ENCODE data around the gene IRF9. TPM values are rescaled to one million over a fixed set of nuclear protein-coding genes. Genes with fewer than 3 reads are reported as not detected.

The IRF9 gene
- total and polyA plus RNA-seq, 2 of the 13 experiments (the other 11 are each of a cell fraction or from before 2014, with no cell fraction given), result 14.9 to 49.7 TPM

DNA sequence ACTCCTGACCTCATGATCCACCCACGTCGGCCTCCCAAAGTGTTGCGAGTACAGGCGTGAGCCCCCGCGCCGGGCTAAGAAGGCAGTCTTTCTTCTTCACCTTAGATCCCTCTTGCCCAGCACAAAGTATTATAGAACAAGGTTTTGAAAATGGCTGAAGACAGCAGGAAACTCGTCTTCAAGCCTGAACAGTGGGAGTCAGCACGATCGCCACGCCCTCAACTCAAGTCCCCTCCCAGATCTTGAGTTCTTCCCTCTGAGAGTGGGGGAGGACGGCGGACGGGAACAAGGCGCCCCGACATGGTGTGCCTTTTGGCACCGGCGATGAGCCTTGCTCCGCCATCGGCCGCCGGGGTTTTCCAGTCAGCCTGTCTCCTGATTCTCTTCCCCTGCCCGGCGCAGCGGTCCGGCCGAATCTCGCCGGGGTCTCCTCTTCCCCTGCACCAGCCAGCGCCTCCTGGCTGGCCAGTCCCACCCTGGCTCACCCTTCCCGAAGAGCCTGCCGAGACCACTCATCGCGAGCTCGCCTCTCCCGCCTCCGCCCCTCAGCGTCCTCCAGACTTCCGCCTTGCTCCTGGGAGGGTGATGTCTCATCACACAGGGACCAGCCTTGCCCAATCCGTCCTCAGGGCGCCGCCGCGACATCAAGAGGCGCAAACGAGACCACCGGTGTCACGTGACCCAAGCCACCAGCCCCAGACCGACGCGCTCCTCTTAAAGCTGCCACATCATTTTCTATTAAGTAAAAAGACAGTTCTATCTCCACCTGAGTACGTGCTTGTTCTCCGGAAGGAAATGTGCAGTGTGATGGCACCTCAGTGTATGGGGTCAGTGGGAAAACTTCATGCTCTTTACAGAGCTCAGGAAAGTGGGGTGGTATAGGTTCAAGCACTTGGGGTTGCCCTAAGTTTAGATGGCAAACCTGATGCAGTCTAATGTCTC, 52.1 kb downstream of the IRF9 start, which contains the start of gene CHMP4A (continued):
- TF ChIP-seq, protein P1, sequence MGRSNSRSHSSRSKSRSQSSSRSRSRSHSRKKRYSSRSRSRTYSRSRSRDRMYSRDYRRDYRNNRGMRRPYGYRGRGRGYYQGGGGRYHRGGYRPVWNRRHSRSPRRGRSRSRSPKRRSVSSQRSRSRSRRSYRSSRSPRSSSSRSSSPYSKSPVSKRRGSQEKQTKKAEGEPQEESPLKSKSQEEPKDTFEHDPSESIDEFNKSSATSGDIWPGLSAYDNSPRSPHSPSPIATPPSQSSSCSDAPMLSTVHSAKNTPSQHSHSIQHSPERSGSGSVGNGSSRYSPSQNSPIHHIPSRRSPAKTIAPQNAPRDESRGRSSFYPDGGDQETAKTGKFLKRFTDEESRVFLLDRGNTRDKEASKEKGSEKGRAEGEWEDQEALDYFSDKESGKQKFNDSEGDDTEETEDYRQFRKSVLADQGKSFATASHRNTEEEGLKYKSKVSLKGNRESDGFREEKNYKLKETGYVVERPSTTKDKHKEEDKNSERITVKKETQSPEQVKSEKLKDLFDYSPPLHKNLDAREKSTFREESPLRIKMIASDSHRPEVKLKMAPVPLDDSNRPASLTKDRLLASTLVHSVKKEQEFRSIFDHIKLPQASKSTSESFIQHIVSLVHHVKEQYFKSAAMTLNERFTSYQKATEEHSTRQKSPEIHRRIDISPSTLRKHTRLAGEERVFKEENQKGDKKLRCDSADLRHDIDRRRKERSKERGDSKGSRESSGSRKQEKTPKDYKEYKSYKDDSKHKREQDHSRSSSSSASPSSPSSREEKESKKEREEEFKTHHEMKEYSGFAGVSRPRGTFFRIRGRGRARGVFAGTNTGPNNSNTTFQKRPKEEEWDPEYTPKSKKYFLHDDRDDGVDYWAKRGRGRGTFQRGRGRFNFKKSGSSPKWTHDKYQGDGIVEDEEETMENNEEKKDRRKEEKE (IDR thresholded peaks at IDR 0.05), result no peak
- TF ChIP-seq, protein P2, sequence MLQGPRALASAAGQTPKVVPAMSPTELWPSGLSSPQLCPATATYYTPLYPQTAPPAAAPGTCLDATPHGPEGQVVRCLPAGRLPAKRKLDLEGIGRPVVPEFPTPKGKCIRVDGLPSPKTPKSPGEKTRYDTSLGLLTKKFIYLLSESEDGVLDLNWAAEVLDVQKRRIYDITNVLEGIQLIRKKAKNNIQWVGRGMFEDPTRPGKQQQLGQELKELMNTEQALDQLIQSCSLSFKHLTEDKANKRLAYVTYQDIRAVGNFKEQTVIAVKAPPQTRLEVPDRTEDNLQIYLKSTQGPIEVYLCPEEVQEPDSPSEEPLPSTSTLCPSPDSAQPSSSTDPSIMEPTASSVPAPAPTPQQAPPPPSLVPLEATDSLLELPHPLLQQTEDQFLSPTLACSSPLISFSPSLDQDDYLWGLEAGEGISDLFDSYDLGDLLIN (CRISPR knock-in tag; IDR thresholded peaks at IDR 0.05; ENCODE audit: borderline replicate concordance), result peak; percentile 99
- TF ChIP-seq, protein P3, sequence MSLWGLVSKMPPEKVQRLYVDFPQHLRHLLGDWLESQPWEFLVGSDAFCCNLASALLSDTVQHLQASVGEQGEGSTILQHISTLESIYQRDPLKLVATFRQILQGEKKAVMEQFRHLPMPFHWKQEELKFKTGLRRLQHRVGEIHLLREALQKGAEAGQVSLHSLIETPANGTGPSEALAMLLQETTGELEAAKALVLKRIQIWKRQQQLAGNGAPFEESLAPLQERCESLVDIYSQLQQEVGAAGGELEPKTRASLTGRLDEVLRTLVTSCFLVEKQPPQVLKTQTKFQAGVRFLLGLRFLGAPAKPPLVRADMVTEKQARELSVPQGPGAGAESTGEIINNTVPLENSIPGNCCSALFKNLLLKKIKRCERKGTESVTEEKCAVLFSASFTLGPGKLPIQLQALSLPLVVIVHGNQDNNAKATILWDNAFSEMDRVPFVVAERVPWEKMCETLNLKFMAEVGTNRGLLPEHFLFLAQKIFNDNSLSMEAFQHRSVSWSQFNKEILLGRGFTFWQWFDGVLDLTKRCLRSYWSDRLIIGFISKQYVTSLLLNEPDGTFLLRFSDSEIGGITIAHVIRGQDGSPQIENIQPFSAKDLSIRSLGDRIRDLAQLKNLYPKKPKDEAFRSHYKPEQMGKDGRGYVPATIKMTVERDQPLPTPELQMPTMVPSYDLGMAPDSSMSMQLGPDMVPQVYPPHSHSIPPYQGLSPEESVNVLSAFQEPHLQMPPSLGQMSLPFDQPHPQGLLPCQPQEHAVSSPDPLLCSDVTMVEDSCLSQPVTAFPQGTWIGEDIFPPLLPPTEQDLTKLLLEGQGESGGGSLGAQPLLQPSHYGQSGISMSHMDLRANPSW (CRISPR knock-in tag; IDR thresholded peaks at IDR 0.05; ENCODE audit: borderline replicate concordance), result no peak; the same call in none of the 2 replicates
- TF ChIP-seq ZNF749 (CRISPR knock-in tag; IDR thresholded peaks at IDR 0.05; ENCODE audit: borderline replicate concordance) (peak; percentile 98), MYNN (CRISPR knock-in tag; IDR thresholded peaks at IDR 0.05; ENCODE audit: low read depth) (no peak; the same call in 1 of the 2 replicates), ZNF3 (CRISPR knock-in tag; IDR thresholded peaks at IDR 0.05) (peak; percentile 22; the same call in 1 of the 2 replicates), ARNT (IDR thresholded peaks at IDR 0.05) (no peak), SIN3B (IDR thresholded peaks at IDR 0.05; ENCODE audit: low read length) (peak; percentile 95), FOSL1 (CRISPR knock-in tag; IDR thresholded peaks at IDR 0.05; ENCODE audit: borderline replicate concordance) (0 out of 2 replicates have a peak, but pooled peaks have one; percentile 36), ZBTB38 (CRISPR knock-in tag; IDR thresholded peaks at IDR 0.05) (peak; percentile 85; the same call in 1 of the 2 replicates), SRSF4 (IDR thresholded peaks at IDR 0.05; ENCODE audit: low read depth, low read length, poor library complexity, severe bottlenecking) (peak; percentile 84), NFE2L2 (IDR thresholded peaks at IDR 0.05; ENCODE audit: low read length) (no peak; the same call in 1 of the 2 replicates), SOX6 (IDR thresholded peaks at IDR 0.05) (no peak), SOX6 (CRISPR knock-in tag; IDR thresholded peaks at IDR 0.05) (peak; percentile 83), ZNF75D (CRISPR knock-in tag; IDR thresholded peaks at IDR 0.05; ENCODE audit: borderline replicate concordance) (peak; percentile 54; the same call in 1 of the 2 replicates), ZNF543 (CRISPR knock-in tag; IDR thresholded peaks at IDR 0.05) (peak; percentile 99), POLR2A (IDR thresholded peaks at IDR 0.05; ENCODE audit: insufficient read depth in 1 of 2, low read depth in 2 of 2, low read length in 2 of 2) (peak in 1 of 2 experiments; percentile 98; a peak in 2 of 4 replicates)
- TF ChIP-seq, protein P4, sequence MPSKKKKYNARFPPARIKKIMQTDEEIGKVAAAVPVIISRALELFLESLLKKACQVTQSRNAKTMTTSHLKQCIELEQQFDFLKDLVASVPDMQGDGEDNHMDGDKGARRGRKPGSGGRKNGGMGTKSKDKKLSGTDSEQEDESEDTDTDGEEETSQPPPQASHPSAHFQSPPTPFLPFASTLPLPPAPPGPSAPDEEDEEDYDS (CRISPR knock-in tag; IDR thresholded peaks at IDR 0.05), result peak; percentile 86
- TF ChIP-seq, protein P5, sequence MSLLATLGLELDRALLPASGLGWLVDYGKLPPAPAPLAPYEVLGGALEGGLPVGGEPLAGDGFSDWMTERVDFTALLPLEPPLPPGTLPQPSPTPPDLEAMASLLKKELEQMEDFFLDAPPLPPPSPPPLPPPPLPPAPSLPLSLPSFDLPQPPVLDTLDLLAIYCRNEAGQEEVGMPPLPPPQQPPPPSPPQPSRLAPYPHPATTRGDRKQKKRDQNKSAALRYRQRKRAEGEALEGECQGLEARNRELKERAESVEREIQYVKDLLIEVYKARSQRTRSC (CRISPR knock-in tag; IDR thresholded peaks at IDR 0.05; ENCODE audit: low read depth), result peak; percentile 86
- TF ChIP-seq, protein P6, sequence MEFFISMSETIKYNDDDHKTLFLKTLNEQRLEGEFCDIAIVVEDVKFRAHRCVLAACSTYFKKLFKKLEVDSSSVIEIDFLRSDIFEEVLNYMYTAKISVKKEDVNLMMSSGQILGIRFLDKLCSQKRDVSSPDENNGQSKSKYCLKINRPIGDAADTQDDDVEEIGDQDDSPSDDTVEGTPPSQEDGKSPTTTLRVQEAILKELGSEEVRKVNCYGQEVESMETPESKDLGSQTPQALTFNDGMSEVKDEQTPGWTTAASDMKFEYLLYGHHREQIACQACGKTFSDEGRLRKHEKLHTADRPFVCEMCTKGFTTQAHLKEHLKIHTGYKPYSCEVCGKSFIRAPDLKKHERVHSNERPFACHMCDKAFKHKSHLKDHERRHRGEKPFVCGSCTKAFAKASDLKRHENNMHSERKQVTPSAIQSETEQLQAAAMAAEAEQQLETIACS (CRISPR knock-in tag; IDR thresholded peaks at IDR 0.05), result peak; percentile 50; the same call in 1 of the 2 replicates

Measured in HepG2 (cell line).